Left lobe of liver (tissue), 2 donors: Measurements from ENCODE around the gene ZSCAN23. TPM values are rescaled to one million over a fixed set of nuclear protein-coding genes. Genes with fewer than 3 reads are reported as not detected.
A peak's percentile ranks its signal among the peaks of the same experiment; 100 is the strongest.
"Not testable (repeated sequence)": the region's sequence is repeated elsewhere in the genome, so short reads cannot be mapped to it uniquely, and the experiment has no call there.

Experiments used
- ATAC-seq: fragments of 200-7000 bp; cut with Tn5 transposase; one replicate; pipeline ENCODE4 v1.9.1; 2020; ENCODE audit warnings: mild to moderate bottlenecking, moderate library complexity
- DNase-seq: peaks from one replicate; pipeline ENCODE4 v3.0.0-alpha.2; 2020; ENCODE audit warnings: low spot score
- total RNA-seq: library from RNA; stranded (reverse); gene quantifications from one replicate; pipeline ENCODE4 v1.2.1, GENCODE V29; 2021
- donor health status: DM: no; HTN: no; CAD: no; lungs with moderate emphysema.
- donor health status: DM: no; HTN: yes; CAD: no.

Gene ZSCAN23
- total RNA-seq: 0.40 TPM

GRCh38 chr6:28443112-28443773 lies at the start of gene ZSCAN23:
ZSCAN23 (minus strand) TSS chr6:28443491; CDS start chr6:28436266, 7,225 bp downstream.
- DNase-seq (no peak), ATAC-seq (peak; percentile 60)

DNA sequence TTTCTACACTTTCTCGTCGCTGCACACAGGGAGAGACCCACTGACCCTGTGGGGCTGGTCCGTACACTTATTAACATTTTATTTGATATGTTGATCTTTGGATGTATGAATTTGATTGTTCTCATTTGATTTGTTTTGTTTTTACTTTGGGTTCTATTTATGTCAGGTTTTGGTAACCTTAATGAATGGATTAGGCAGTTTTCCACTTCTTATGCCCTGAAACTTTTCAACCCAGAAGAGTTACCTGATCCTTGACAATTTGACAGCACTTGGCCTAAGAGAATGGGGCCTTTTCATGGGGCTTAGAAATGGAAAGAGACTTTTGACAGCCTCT lies 48.7 kb upstream of the ZSCAN23 start:
- no peak for DNase-seq

DNA sequence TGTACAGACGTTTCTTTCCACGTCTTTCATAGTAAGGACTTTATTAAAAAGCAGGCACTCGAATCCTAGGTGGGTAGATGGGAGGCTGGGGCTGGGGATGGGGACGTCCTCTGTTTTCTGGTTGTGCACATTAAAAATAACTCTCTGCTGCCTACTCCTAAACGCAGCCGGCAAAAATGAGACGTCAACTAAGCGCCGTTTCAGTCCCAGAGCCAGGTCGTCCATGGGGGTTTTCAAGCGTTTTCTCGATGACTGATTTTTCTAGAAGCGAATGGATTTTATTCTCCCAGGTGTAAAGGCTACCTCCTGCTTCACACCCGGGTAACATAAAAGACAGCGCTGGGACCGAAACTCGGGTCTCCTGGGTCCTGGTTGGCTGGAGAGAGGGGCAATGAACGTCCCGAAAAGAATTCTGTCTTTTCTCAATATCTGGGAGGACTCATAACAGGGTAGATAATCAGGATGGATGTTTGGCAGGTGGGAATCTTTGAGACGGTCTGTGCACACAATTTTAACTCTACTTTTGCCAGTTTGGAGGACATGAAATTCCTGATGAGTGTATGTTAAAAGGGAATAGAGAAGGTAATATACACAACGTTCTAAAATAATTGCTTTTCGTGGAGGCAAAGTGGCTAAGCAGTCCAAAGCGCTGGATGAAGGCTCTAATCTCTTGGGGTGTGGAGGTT lies 47.1 kb upstream of the ZSCAN23 start:
- DNase-seq: no peak
- no peak for ATAC-seq

More for the DNA sequence above, 48.7 kb upstream of the ZSCAN23 start:
- no peak for ATAC-seq

- ATAC-seq (peak; percentile 14), DNase-seq (no peak)
Observed at GRCh38 chr6:28489366-28490204, 46.3 kb upstream of the ZSCAN23 start.

DNA sequence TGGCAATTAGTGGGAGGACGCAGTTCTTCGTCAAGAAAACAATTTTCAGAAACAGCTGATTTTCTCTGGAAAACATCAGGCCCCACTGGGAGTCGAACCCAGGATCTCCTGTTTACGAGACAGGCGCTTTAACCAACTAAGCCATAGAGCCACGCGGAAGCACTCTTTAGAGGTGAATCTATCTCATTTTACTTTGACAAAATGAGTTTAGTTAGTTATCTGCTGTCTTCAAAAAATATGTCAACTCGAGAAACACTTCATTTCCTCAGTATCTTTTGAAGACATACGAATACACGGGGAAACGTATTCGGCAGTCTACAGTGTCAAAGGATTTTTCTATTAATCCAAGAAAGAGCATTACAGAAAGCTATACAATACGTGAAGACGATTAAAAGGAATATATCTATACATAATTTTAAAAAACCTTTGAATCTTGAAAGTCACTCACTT lies 45.6 kb upstream of the ZSCAN23 start:
- DNase-seq: no peak
- no peak for ATAC-seq

DNA sequence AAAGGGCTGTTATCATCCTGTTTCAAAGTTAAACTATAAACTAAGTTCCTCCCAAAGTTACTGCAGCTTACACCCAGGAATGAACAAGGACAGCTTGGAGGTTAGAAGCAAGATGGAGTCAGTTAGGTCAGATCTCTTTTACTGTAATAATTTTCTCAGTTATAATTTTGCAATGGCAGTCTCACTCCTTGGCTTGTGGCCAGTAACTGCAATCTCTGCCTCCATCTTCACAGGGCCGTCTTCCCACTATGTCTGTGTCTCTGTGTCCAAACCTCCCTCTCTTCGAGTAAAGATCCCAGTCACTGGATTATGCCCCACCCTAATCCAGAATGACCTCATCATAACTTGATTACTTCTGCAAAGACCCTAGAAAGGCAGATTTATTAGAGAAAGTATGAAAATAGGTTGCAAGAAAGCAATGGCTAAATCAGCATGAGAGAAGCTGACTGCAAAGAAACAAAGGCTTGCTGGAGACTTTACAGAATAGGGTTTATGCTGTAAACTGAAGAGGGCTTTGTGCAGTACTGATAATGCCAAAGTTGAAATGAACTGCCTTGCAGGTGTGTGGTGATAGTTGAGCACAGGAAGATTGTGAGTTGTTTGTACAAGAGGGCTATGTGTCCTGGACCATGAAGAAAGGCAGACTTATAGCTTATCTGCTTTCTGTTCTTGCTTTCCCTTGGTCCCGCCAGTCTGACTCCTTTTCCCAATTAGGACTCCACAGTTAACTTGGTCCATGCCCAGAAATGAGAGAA lies 43.9 kb upstream of the ZSCAN23 start:
- ATAC-seq: no peak

GRCh38 chr6:28486533-28486932 lies 43.2 kb upstream of the ZSCAN23 start:
- ATAC-seq (no peak), DNase-seq (no peak)

More for the DNA sequence above, 43.9 kb upstream of the ZSCAN23 start:
- DNase-seq: no peak

DNA sequence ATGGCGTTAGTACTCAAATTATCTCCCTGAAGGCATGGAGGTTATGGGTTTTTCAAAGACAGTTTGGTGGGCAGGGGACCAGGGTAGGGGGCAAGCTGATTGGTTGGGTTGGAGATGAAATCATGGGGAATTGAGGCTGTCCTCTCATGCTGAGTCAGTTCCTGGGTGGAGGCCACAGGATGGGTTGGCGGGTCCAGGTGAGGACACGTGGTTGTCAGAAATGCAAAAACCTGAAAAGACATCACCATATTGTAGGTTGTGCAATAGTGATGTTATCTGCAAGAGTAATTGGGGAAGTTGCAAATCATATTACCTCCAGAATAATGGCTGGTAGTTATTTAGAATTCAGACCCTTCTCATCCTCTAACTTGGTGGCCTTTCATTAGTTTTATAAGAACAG lies 42.2 kb upstream of the ZSCAN23 start:
- DNase-seq: no peak

DNA sequence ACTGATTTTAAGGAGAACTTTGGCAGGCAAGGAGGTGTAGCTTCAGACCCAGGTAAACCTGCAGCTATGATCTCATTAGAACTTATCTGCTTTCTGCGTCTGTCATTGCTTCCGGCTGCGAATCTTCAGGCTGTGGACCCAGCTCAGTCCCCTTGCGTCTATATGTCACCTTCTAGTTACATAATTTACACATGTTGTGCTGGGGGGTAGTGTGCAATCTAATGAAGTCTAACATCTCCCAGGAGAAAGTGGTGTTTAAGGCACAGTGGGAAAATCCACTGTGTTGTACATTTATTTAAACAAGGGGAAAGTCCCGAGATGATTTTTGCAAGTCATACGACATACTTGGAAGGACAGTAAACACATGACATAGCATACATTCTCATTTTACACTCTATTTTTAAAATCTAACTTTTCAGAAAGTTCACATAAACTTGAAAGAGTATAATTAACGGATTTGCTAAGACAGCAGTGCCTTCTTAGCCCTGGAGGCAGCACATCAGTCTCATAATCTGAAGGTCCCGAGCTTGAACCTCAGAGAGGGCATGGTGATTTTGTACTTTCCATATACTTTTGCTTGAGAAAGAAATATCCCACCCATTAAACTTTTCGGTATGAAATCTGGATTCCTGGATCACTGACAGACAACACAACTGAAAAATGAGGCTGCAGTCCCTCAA lies 37.1 kb upstream of the ZSCAN23 start:
- ATAC-seq (no peak), DNase-seq (no peak)

More for the DNA sequence above, 42.2 kb upstream of the ZSCAN23 start:
- no peak for ATAC-seq

DNA sequence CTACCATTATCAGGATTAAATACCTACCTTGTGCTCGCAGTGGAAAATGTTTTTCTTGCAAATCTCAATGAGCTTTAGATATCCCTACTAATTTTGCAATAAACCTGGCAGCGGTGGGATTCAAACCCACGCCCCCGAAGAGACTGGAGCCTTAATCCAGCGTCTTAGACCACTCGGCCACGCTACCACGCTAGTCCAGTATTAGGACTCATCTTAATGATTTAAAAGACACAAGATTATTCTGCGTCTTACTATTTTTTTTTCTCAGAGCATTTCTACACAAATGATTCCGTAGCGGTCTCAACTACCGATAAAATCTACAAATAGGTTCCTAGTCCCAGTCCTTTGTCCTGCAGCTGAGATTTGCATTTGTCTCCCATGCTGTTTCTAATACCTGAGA lies 35.2 kb upstream of the ZSCAN23 start:
- DNase-seq (no peak), ATAC-seq (no peak)

- DNase-seq: no peak
- ATAC-seq: no peak
Observed at GRCh38 chr6:28474441-28475219, 31.3 kb upstream of the ZSCAN23 start.

DNA sequence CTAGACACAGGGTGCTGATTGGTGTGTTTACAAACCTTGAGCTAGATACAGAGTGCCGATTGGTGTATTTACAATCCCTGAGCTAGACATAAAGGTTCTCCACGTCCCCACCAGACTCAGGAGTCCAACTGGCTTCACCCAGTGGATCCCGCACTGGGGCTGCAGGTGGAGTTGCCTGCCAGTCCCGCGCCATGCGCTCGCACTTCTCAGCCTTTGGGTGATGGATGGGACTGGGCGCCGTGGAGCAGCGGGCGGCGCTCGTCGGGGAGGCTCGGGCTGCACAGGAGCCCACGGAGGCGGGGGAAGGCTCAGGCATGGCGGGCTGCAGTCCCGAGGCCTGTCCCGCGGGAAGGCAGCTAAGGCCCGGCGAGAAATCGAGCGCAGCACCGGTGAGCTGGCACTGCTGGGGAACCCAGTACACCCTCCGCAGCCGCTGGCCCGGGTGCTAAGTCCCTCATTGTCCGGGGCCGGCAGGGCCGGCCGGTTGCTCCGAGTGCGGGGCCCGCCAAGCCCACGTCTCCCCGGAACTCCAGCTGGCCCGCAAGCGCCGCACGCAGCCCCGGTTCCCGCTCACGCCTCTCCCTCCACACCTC lies 26.0 kb upstream of the ZSCAN23 start:
- DNase-seq, ATAC-seq: not testable (repeated sequence)

GRCh38 chr6:28468056-28468455 lies 24.8 kb upstream of the ZSCAN23 start:
- DNase-seq (no peak), ATAC-seq (no peak)

DNA sequence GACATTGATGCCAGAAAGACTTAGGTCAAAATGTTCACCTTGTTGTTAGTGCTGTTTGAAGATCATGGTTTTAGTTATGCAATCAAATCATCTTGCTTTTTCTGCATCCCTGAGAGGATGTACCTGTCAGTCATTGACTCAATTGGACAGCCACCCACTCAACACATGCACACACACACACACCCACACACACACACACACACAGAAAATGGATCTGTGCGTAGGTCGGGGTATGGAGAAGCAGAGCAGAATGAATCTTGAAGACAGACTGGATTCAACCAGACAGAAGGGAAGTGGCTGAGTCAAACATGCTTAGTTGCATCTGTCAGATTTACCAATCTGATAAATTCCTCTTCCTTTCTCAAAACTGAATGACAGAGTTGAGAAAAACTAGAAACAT lies 19.1 kb upstream of the ZSCAN23 start:
- DNase-seq (no peak), ATAC-seq (no peak)

GRCh38 chr6:28458568-28458967 lies 15.3 kb upstream of the ZSCAN23 start:
- ATAC-seq (no peak), DNase-seq (no peak)

DNA sequence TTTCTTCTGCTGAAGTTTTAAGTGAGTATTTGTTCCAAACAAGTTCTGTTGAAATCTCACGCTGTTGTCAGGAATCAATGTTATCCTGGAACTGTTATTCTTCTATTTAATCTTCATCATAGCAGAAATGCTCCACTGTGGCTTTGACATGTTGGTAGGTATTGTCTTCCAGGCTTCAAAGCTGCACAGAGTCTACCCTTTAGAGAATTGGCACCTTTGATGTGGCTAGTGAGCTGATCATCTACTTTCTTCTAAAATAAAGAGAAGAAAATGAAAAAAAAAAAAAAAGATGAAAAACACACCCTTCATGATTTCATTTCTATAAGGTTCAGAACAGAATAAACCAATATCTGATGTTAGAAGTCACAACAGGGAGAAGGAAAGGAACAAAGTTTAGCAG lies 5.8 kb upstream of the ZSCAN23 start:
- ATAC-seq (no peak), DNase-seq (no peak)

DNA sequence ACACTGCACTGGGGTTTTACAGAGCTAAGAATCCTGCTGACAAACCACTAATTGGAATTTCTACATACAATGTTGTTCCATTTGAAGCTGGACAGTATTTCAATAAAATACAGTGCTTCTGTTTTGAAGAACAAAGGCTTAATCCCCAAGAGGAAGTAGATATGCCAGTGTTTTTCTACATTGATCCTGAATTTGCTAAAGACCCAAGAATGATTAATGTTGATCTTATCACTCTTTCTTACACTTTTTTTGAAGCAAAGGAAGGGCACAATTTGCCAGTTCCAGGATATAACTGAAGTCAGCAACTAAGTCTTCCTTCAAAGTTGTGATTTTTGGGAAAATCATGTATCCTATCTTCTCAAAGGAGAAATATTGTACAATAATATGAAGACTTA lies 4.2 kb upstream of the ZSCAN23 start:
- not testable (repeated sequence) for ATAC-seq, DNase-seq

DNA sequence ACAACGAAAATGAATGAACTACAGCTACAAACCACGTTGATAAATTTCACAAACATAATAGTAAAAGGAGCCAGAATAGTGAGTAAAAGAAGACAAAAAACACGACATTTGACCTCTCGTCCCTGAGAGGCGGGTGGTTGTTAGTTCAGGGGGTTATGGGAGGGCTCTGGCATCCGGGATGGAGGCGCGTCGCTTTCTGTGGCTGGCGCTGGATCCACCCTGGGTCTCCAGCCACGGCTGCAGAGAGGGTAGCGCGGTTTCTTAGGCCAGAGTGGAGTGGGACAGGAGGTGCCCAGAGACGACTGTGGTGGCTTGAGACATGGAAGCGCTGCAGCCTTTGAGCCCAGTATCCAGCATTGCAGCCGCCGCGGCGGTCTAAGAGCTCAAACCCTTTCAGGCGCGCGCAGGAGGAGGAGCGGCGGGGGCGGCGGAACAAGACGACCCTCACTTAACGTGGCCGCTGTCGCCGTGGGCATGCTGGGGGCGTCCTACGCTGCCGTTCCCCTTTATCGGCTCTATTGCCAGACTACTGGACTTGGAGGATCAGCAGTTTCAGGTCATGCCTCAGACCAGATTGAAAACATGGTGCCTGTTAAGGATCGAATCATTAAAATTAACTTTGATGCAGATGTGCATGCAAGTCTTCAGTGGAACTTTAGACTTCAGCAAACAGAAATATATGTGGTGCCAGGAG lies 3.7 kb upstream of the ZSCAN23 start:
- ATAC-seq: no peak
- no peak for DNase-seq

DNA sequence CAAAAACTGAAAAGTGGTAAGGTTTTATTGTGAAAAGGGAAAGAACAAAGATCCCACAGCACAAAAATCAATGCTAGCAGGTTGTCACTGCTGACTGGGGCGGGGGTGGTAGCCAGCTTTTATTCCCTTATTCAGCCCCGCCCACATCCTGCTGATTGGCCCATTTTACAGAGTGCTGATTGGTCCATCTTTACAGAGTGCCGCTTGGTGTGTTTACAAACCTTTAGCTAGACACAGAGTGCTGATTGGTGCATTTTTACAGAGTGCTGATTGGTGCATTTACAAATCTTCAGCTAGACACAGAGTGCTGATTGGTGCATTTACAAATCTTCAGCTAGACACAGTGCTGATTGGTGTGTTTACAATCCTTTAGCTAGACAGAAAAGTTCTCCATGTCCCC lies 1.5 kb upstream of the ZSCAN23 start:
- not testable (repeated sequence) for ATAC-seq, DNase-seq
